Measurements from ENCODE around the gene VENTX.

Gene VENTX, protein sequence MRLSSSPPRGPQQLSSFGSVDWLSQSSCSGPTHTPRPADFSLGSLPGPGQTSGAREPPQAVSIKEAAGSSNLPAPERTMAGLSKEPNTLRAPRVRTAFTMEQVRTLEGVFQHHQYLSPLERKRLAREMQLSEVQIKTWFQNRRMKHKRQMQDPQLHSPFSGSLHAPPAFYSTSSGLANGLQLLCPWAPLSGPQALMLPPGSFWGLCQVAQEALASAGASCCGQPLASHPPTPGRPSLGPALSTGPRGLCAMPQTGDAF

DNA sequence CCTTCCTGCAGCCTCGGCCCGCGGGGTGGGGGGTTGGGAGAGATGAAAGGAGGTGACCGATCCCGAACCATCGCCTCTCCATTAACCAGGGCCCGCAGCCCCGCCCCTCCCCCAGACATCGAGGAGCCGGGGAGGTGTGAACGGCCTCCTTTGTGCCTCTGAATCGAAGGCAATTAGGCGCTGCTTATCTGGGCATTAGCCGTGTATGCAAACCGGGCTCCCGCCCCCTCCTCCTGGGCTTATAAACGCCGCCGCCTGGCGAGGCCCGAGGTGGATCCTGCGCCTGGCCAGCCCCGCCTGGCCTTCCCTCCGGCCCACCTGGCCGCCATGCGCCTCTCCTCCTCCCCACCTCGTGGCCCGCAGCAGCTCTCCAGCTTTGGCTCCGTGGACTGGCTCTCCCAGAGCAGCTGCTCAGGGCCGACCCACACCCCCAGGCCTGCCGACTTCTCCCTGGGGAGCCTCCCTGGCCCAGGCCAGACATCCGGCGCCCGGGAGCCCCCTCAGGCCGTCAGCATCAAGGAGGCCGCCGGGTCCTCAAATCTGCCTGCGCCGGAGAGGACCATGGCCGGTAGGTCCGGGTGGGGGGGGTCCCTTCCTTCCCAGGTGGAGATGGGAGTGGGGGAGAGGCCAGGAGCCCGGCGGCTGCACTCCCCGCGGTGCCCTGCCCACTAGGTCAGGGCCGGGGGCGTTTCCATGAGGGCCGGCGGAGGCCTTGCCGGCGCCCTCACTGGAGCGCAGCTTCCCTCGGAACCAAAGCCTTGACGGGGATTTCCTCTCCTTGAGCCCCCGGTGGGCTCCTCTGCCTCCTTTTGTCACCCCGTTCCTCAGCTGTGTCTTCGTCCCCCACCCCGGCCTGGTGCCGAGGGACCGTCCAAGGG is at the start of gene VENTX:
Gene VENTX (plus strand): TSS at position 268 of the 878 bp plus-strand sequence. CDS start 60 bp downstream, at position 328.
- no peak for DNase-seq

DNA sequence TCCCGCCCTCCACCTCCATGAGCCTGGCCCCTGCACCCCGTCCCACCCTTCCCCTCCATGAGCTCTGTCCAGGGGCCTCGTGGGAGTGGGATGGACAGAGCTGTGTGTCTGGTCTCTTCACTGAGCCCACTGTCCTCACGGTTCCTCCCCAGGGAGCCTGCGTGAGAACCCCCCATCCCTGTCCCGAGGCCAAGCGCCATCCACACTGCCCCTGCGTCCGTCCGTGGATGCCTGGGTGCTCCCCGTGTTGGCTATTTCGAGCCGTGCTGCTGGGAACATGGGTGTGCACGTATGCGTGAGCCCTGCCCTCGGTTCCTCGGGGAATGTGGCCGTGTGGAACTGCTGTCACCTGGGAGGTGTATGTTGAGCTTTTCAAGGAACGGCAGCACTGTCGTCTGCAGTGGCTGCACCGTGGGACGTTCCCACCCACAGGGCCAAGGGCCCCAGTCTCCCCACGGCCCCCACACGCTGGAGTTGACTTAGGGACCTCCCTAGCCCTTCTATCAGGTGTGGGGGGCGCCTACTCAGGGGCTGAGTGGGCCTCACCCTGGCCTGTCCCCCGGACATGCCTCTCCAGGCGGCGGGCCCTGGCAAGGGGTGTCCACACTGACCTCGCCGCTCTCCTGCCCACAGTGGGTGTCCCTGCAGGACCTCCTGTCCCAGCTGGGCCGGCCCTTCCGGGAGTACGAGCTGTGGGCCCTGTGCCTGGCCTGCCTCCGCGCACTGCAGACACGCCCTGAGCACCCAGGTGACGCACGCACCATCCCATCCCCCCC is 49.6 kb upstream of the VENTX start:
- DNase-seq = no peak

DNA sequence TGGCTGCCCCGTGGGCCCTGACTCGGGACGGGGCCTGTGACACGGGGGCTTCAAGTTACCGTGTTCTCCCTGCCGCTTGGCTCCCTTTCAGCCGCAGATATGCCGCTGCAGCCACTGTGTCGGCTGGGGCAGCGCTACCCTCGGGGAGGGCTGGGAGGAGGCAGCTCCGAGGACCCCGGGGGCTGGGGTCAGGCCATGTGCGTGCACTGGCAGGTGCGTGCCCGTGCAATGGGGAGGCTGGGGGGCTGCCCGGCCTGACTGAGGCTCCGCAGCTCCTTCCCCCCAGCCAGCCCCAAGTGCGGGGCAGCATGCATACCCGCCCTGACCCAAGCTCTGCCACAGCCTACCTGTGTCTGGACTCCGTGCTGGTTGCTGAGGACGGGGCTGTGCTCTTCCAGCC is 48.4 kb upstream of the VENTX start:
- DNase-seq = no peak

DNA sequence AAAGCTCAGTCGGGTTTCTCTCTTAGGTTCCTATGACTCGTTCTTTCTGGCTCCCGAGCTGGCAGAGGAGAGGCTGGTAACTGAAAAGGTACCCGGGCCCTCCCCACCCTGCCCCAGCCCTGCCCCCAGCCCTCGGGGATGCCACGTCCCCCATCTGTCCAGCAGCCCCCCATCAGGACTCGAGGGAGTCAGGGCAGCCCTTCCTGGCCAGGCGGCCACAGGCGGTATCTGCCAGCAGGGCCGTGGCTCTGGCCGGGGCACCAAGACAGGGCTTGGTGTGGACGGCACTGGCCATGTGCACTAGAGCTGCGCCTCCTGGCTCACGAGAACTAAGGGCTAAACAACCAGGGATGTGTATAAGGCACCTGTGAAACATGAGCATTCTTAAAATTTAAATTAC is 47.9 kb upstream of the VENTX start:
- no peak for DNase-seq

GRCh38 chr10:133190225-133190624 is 47.4 kb upstream of the VENTX start:
- DNase-seq = no peak

- DNase-seq = no peak
Measured at GRCh38 chr10:133191651-133192050, 46.0 kb upstream of the VENTX start.

GRCh38 chr10:133194151-133194550 is 43.5 kb upstream of the VENTX start:
- DNase-seq = no peak

GRCh38 chr10:133195096-133195495 is 42.6 kb upstream of the VENTX start:
- no peak for DNase-seq

DNA sequence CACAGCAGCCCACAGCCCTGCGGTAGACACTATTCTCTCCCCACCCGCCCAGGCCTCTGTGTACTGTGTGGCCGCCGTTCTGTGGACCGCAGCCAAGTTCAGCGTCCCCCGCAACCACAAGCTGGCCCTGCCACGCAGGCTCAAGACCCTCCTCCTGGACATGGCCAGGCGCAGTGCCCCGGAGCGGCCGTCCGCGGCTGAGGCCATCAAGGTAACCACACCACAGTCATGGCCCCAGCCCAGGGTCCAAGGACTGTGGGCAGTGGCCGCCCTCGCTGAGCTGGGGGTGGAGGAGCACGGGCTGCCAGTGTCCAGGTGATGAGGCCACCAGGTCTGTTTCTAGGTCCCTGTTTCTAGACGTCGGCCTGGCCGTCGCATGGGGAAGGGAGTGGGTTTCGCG is 42.0 kb upstream of the VENTX start:
- no peak for DNase-seq

GRCh38 chr10:133196221-133196915 is 41.3 kb upstream of the VENTX start:
- no peak for DNase-seq

GRCh38 chr10:133196936-133197758 is 40.5 kb upstream of the VENTX start:
- no peak for DNase-seq

- no peak for DNase-seq
Measured at GRCh38 chr10:133197786-133198185, 39.9 kb upstream of the VENTX start.

- no peak for DNase-seq
Measured at GRCh38 chr10:133198206-133198605, 39.4 kb upstream of the VENTX start.

DNA sequence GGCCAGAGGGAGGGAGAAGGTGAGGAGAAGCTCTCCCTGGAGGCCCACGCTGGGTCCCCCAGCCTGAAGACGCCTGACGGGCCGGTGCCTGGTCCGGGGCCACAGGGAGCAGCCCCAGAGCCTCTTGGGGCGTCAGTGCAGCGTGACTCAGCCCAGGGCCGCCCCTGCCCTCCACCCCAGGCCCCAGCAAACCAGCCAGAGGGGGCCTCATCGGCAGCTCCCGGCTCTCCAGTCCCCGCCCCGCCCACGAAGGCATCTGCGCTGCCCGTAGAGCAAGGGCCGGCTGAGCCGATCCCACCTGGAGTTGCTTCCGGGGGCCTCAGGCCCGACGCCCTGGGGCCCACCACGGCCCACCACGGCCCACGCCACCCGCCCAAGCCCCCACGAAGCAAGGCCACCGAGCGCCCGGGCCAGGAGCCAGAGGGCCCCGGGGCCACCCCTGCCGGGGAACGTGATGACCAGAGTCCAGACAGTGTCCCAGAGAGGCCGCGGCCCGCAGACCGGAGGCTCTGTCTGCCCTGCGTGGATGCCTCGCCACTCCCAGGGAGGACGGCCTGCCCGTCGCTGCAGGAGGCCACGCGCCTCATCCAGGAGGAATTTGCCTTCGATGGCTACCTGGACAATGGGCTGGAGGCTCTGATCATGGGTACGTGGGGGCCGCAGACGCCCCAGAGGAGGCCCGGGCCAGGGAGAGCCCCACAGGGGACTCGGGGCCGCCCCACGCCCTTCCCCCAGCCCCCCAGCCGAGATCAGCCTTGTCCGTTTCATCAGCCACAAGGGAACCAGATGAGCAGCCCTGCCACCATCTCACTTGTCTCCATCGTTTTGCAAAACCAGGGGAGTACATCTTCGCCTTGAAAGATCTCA is 38.8 kb upstream of the VENTX start:
- DNase-seq = no peak

GRCh38 chr10:133199488-133199885 is 38.2 kb upstream of the VENTX start:
- DNase-seq = no peak

- no peak for DNase-seq
Measured at GRCh38 chr10:133199992-133200611, 37.6 kb upstream of the VENTX start.

GRCh38 chr10:133200621-133201031 is 37.0 kb upstream of the VENTX start:
- no peak for DNase-seq

- no peak for DNase-seq
Measured at GRCh38 chr10:133201151-133201947, 36.3 kb upstream of the VENTX start.

GRCh38 chr10:133201948-133202725 is 35.5 kb upstream of the VENTX start:
- no peak for DNase-seq
